GM12892 (cell line): ENCODE measurements around the gene GCLC.

Source experiments
- POLR2A ChIP-seq: IDR thresholded peaks from 2 replicates; pipeline ENCODE4 v1.6.1; 2011; ENCODE audit warnings: low read depth, low read length, control low read depth
- POLR2AphosphoS5 ChIP-seq: IDR thresholded peaks from 2 replicates; pipeline ENCODE4 v1.6.1; 2011; ENCODE audit warnings: low read depth, low read length, control low read depth
- TAF1 ChIP-seq: IDR thresholded peaks from 2 replicates; pipeline ENCODE4 v1.6.1; 2011; ENCODE audit warnings: low read depth, mild to moderate bottlenecking, control low read depth, low read length, borderline replicate concordance

GRCh38 chr6:53594596-53594995 is 49.7 kb upstream of the GCLC start:
- no peak for TF ChIP-seq POLR2A
- TF ChIP-seq POLR2AphosphoS5 = no peak
- no peak for TF ChIP-seq TAF1
